Retinal pigment epithelial cell (primary cell): ENCODE measurements around the gene MEF2C.

Experiments used
- DNase-seq: peaks from one replicate; pipeline ENCODE4 v3.0.0-alpha.2; 2010; ENCODE audit warnings: low read depth
- H3K4me3 ChIP-seq: 2 replicates; pipeline ENCODE4 v1.5.1; 2011; ENCODE audit warnings: mild to moderate bottlenecking, low read length, control low read depth, moderate library complexity
- CTCF ChIP-seq: conservative IDR thresholded peaks from 2 replicates; pipeline ENCODE4 v1.5.1; 2011; ENCODE audit warnings: low read depth, low read length, control low read depth, inconsistent platforms

Gene MEF2C

GRCh38 chr5:88674356-88675167, 208.4 kb downstream of the MEF2C start:
- no peak for TF ChIP-seq CTCF
- peak overlapping the region; percentile 34 for H3K4me3 ChIP-seq
- DNase-seq = no peak

GRCh38 chr5:88673253-88674105, 209.5 kb downstream of the MEF2C start:
- no peak overlapping the region for H3K4me3 ChIP-seq
- DNase-seq = no peak

GRCh38 chr5:88672644-88673252, 210.2 kb downstream of the MEF2C start:
- TF ChIP-seq CTCF = no peak
- no peak overlapping the region for H3K4me3 ChIP-seq
- no peak for DNase-seq

More at GRCh38 chr5:88673253-88674105, 209.5 kb downstream of the MEF2C start:
- TF ChIP-seq CTCF = no peak

- DNase-seq = no peak
- TF ChIP-seq CTCF = no peak
- H3K4me3 ChIP-seq = no peak overlapping the region
These were observed 211.2 kb downstream of the MEF2C start for GRCh38 chr5:88671505-88672499.

GRCh38 chr5:88671106-88671504, 211.9 kb downstream of the MEF2C start:
- TF ChIP-seq CTCF = no peak
- no peak for DNase-seq
- no peak overlapping the region for H3K4me3 ChIP-seq

- no peak for TF ChIP-seq CTCF
- no peak overlapping the region for H3K4me3 ChIP-seq
- DNase-seq = no peak
These were observed 212.5 kb downstream of the MEF2C start for GRCh38 chr5:88670461-88670860.
